ENCODE data around the gene MYO5A. TPM values are rescaled to one million over a fixed set of nuclear protein-coding genes. Genes with fewer than 3 reads are reported as not detected.
A peak's percentile ranks its signal among the peaks of the same experiment; 100 is the strongest.
"Not testable (repeated sequence)": the region's sequence is repeated elsewhere in the genome, so short reads cannot be mapped to it uniquely, and the experiment has no call there.

The MYO5A gene
- total RNA-seq, 1 experiment from 2014 or later: 14.5 TPM

- DNase-seq: no peak
- H3K27me3 ChIP-seq: no peaks in the 10 kb centered on the region
- no peak overlapping the region for H3K4me3 ChIP-seq
- H3K9me3 ChIP-seq: no peaks in the 10 kb centered on the region
- no peaks in the 10 kb centered on the region for H3K36me3 ChIP-seq
Observed at GRCh38 chr15:52493968-52494367, 34.7 kb downstream of the MYO5A start.

GRCh38 chr15:52492132-52492531 is 36.5 kb downstream of the MYO5A start:
- no peaks in the 10 kb centered on the region for H3K36me3 ChIP-seq
- no peaks in the 10 kb centered on the region for H3K9me3 ChIP-seq
- H3K4me3 ChIP-seq: no peak overlapping the region
- no peak for DNase-seq
- H3K27me3 ChIP-seq: peaks cover 2% of the 10 kb centered on the region; the same call in 1 of the 2 replicates

- no peaks in the 10 kb centered on the region for H3K9me3 ChIP-seq
- no peak for DNase-seq
- H3K27me3 ChIP-seq: peaks cover 2% of the 10 kb centered on the region; the same call in 1 of the 2 replicates
Observed at GRCh38 chr15:52491472-52491871, 37.2 kb downstream of the MYO5A start.

GRCh38 chr15:52489430-52489829 is 39.2 kb downstream of the MYO5A start:
- DNase-seq, H3K27me3 ChIP-seq, H3K9me3 ChIP-seq, H3K4me3 ChIP-seq, H3K36me3 ChIP-seq: not testable (repeated sequence)

More at GRCh38 chr15:52491472-52491871, 37.2 kb downstream of the MYO5A start:
- H3K4me3 ChIP-seq: no peak overlapping the region
- no peaks in the 10 kb centered on the region for H3K36me3 ChIP-seq

GRCh38 chr15:52488830-52489229 is 39.9 kb downstream of the MYO5A start:
- H3K9me3 ChIP-seq: no peaks in the 10 kb centered on the region
- no peaks in the 10 kb centered on the region for H3K36me3 ChIP-seq
- H3K4me3 ChIP-seq: no peak overlapping the region
- peaks cover 2% of the 10 kb centered on the region; the same call in 1 of the 2 replicates for H3K27me3 ChIP-seq
- no peak for DNase-seq

GRCh38 chr15:52486003-52486996 is 42.4 kb downstream of the MYO5A start:
- Histone ChIP-seq H3K27me3 (peaks cover 2% of the 10 kb centered on the region; the same call in 1 of the 2 replicates), H3K9me3 (no peaks in the 10 kb centered on the region), H3K4me3 (no peak overlapping the region), H3K36me3 (no peaks in the 10 kb centered on the region)
- DNase-seq: no peak

GRCh38 chr15:52485290-52485689 is 43.4 kb downstream of the MYO5A start:
- Histone ChIP-seq H3K27me3 (peaks cover 2% of the 10 kb centered on the region; the same call in 1 of the 2 replicates), H3K36me3 (no peaks in the 10 kb centered on the region), H3K4me3 (no peak overlapping the region), H3K9me3 (no peaks in the 10 kb centered on the region)
- DNase-seq: no peak

- H3K27me3 ChIP-seq: peaks cover 2% of the 10 kb centered on the region; the same call in 1 of the 2 replicates
- no peak overlapping the region for H3K4me3 ChIP-seq
- H3K36me3 ChIP-seq: no peaks in the 10 kb centered on the region
Observed at GRCh38 chr15:52483707-52484106, 45.0 kb downstream of the MYO5A start.

GRCh38 chr15:52481915-52482314 is 46.8 kb downstream of the MYO5A start:
- Histone ChIP-seq H3K27me3 (no peaks in the 10 kb centered on the region), H3K9me3 (no peaks in the 10 kb centered on the region), H3K36me3 (no peaks in the 10 kb centered on the region), H3K4me3 (no peak overlapping the region)
- DNase-seq: peak; percentile 6

More at GRCh38 chr15:52483707-52484106, 45.0 kb downstream of the MYO5A start:
- peak; percentile 54 for DNase-seq
- no peaks in the 10 kb centered on the region for H3K9me3 ChIP-seq

GRCh38 chr15:52480990-52481389 is 47.7 kb downstream of the MYO5A start:
- H3K27me3 ChIP-seq: no peaks in the 10 kb centered on the region
- no peaks in the 10 kb centered on the region for H3K9me3 ChIP-seq
- H3K36me3 ChIP-seq: no peaks in the 10 kb centered on the region
- no peak for DNase-seq
- H3K4me3 ChIP-seq: no peak overlapping the region

GRCh38 chr15:52466716-52467115 is 62.0 kb downstream of the MYO5A start:
- H3K27me3 ChIP-seq: no peaks in the 10 kb centered on the region
- H3K9me3 ChIP-seq: peaks cover 5% of the 10 kb centered on the region; the same call in 1 of the 2 replicates
- DNase-seq: no peak
- H3K4me3 ChIP-seq: no peak overlapping the region
- H3K36me3 ChIP-seq: no peaks in the 10 kb centered on the region

GRCh38 chr15:52466134-52466701 is 62.5 kb downstream of the MYO5A start:
- H3K36me3 ChIP-seq: no peaks in the 10 kb centered on the region
- no peak overlapping the region for H3K4me3 ChIP-seq
- H3K27me3 ChIP-seq: no peaks in the 10 kb centered on the region
- DNase-seq: no peak
- peaks cover 5% of the 10 kb centered on the region; the same call in 1 of the 2 replicates for H3K9me3 ChIP-seq

GRCh38 chr15:52464478-52464877 is 64.2 kb downstream of the MYO5A start:
- no peak overlapping the region for H3K4me3 ChIP-seq
- H3K27me3 ChIP-seq: no peaks in the 10 kb centered on the region
- DNase-seq: no peak
- H3K9me3 ChIP-seq: peaks cover 5% of the 10 kb centered on the region; the same call in 1 of the 2 replicates
- H3K36me3 ChIP-seq: no peaks in the 10 kb centered on the region

- Histone ChIP-seq H3K27me3 (no peaks in the 10 kb centered on the region), H3K36me3 (no peaks in the 10 kb centered on the region), H3K4me3 (no peak overlapping the region), H3K9me3 (peaks cover 5% of the 10 kb centered on the region; the same call in 1 of the 2 replicates)
- no peak for DNase-seq
Observed at GRCh38 chr15:52464040-52464439, 64.6 kb downstream of the MYO5A start.

- no peaks in the 10 kb centered on the region for H3K27me3 ChIP-seq
- peaks cover 5% of the 10 kb centered on the region; the same call in 1 of the 2 replicates for H3K9me3 ChIP-seq
- no peaks in the 10 kb centered on the region for H3K36me3 ChIP-seq
- no peak for DNase-seq
- H3K4me3 ChIP-seq: no peak overlapping the region
Observed at GRCh38 chr15:52463638-52464037, 65.0 kb downstream of the MYO5A start.

GRCh38 chr15:52462806-52463360 is 65.8 kb downstream of the MYO5A start:
- no peak overlapping the region for H3K4me3 ChIP-seq

GRCh38 chr15:52459701-52460100 is 69.0 kb downstream of the MYO5A start:
- DNase-seq, H3K27me3 ChIP-seq, H3K9me3 ChIP-seq, H3K4me3 ChIP-seq, H3K36me3 ChIP-seq: not testable (repeated sequence)

More at GRCh38 chr15:52462806-52463360, 65.8 kb downstream of the MYO5A start:
- Histone ChIP-seq H3K27me3 (no peaks in the 10 kb centered on the region), H3K36me3 (no peaks in the 10 kb centered on the region), H3K9me3 (peaks cover under 1% of the 10 kb centered on the region; the same call in 1 of the 2 replicates)
- DNase-seq: no peak
